IMR-90 (cell line): ENCODE measurements around the gene SLC9A3. TPM values are rescaled to one million over a fixed set of nuclear protein-coding genes. Genes with fewer than 3 reads are reported as not detected.

Experiments
- ATAC-seq: fragments of 200-7000 bp; cut with Tn5 transposase; 2 replicates; pipeline ENCODE4 v1.9.1; 2020; ENCODE audit warnings: low read depth, mild to moderate bottlenecking, moderate library complexity
- BruUV-seq: library from RNA; stranded (reverse); fragments of 400-500 nt; replicated peaks from 2 replicates; lab custom pipeline; 2021; lab: Mats Ljungman, UMichigan
- CTCF ChIA-PET: fragments of 300-600 bp; formaldehyde crosslinking; extraction: SDS; loops from one replicate; lab custom pipeline; 2021; ENCODE audit warnings: antibody characterized with exemption; lab: Yijun Ruan, JAX
- POLR2A ChIA-PET: fragments of 300-600 bp; sonication (Branson Sonifier 250); formaldehyde crosslinking; loops from one replicate; lab custom pipeline; 2022; ENCODE audit warnings: antibody characterized with exemption; ENCODE audit not compliant: unreplicated experiment; lab: Charles Lee
- DNase-seq: peaks from one replicate; pipeline ENCODE4 v3.0.0; 2013
- H2AFZ ChIP-seq: replicated peaks from 2 replicates; pipeline ENCODE3; 2013; ENCODE audit warnings: low read length, mild to moderate bottlenecking; ENCODE audit not compliant: poor library complexity
- H2AK5ac ChIP-seq: 2 replicates; pipeline ENCODE4 v1.6.1; 2013; ENCODE audit warnings: low read depth, low read length, inconsistent platforms
- H2AK9ac ChIP-seq: replicated peaks from 2 replicates; pipeline ENCODE3; 2013; ENCODE audit warnings: mild to moderate bottlenecking, low read depth, low read length, moderate library complexity; ENCODE audit not compliant: poor library complexity
- H2BK120ac ChIP-seq: 2 replicates; pipeline ENCODE4 v1.6.1; 2013; ENCODE audit warnings: low read depth, low read length, inconsistent platforms
- H2BK15ac ChIP-seq: 3 replicates; pipeline ENCODE4 v1.6.1; 2013; ENCODE audit warnings: low read depth, low read length, inconsistent platforms
- H2BK20ac ChIP-seq: 2 replicates; pipeline ENCODE4 v1.6.1; 2013; ENCODE audit warnings: low read depth, mild to moderate bottlenecking, inconsistent platforms, low read length, moderate library complexity
- H2BK5ac ChIP-seq: 2 replicates; pipeline ENCODE4 v1.6.1; 2013; ENCODE audit warnings: mild to moderate bottlenecking, low read depth, low read length, inconsistent platforms; ENCODE audit not compliant: poor library complexity, severe bottlenecking
- H3K14ac ChIP-seq: replicated peaks from 2 replicates; pipeline ENCODE4 v1.6.1; 2013; ENCODE audit warnings: low read depth, low read length, inconsistent platforms
- H3K18ac ChIP-seq: 2 replicates; pipeline ENCODE4 v1.6.1; 2013; ENCODE audit warnings: low read depth, low read length, control low read depth
- H3K23ac ChIP-seq: 2 replicates; pipeline ENCODE4 v1.6.1; 2013; ENCODE audit warnings: low read depth, low read length, inconsistent platforms
- H3K27ac ChIP-seq: 2 replicates; pipeline ENCODE4 v1.5.1; 2013; ENCODE audit warnings: mild to moderate bottlenecking, control low read depth, low read length; ENCODE audit not compliant: insufficient read depth
- H3K27me3 ChIP-seq: 2 replicates; pipeline ENCODE4 v1.6.1; 2013; ENCODE audit warnings: low read length; ENCODE audit not compliant: control insufficient read depth, insufficient read depth
- H3K36me3 ChIP-seq: 2 replicates; pipeline ENCODE4 v1.6.1; 2013; ENCODE audit warnings: low read length, mixed read lengths; ENCODE audit not compliant: control insufficient read depth, insufficient read depth
- H3K4ac ChIP-seq: 2 replicates; pipeline ENCODE4 v1.6.1; 2013; ENCODE audit warnings: low read depth, low read length, inconsistent platforms
- H3K4me1 ChIP-seq: 2 replicates; pipeline ENCODE4 v1.6.1; 2013; ENCODE audit warnings: low read length, mixed read lengths; ENCODE audit not compliant: control insufficient read depth, insufficient read depth
- H3K4me2 ChIP-seq: 2 replicates; pipeline ENCODE4 v1.6.1; 2013; ENCODE audit warnings: low read depth, mild to moderate bottlenecking, control low read depth, low read length, moderate library complexity
- H3K4me3 ChIP-seq: 2 replicates; pipeline ENCODE4 v1.5.1; 2013; ENCODE audit warnings: low read depth, mild to moderate bottlenecking, control low read depth, low read length, moderate library complexity; ENCODE audit not compliant: insufficient read depth
- H3K56ac ChIP-seq: 2 replicates; pipeline ENCODE4 v1.6.1; 2013; ENCODE audit warnings: low read length, inconsistent platforms; ENCODE audit not compliant: insufficient read depth; ENCODE audit errors: extremely low read depth
- H3K79me1 ChIP-seq, 2 experiments: 2 replicates each; pipeline ENCODE4 v1.6.1; 2013; ENCODE audit warnings: low read length in 2 of 2, inconsistent platforms in 1 of 2, low read depth in 1 of 2
- H3K9ac ChIP-seq: 2 replicates; pipeline ENCODE4 v1.6.1; 2013; ENCODE audit warnings: low read depth, low read length, control low read depth
- H3K9me1 ChIP-seq: 2 replicates; pipeline ENCODE4 v1.6.1; 2013; ENCODE audit warnings: low read length, inconsistent platforms; ENCODE audit not compliant: insufficient read depth
- H3K9me3 ChIP-seq: 2 replicates; pipeline ENCODE4 v1.6.1; 2013; ENCODE audit warnings: low read length; ENCODE audit not compliant: control insufficient read depth, insufficient read depth
- H4K20me1 ChIP-seq: 2 replicates; pipeline ENCODE4 v1.6.1; 2013; ENCODE audit warnings: low read length, inconsistent platforms; ENCODE audit not compliant: insufficient read depth
- H4K5ac ChIP-seq: 2 replicates; pipeline ENCODE4 v1.6.1; 2013; ENCODE audit warnings: mild to moderate bottlenecking, low read depth, low read length, control low read depth
- H4K8ac ChIP-seq, 2 experiments: 2 replicates each; pipeline ENCODE4 v1.6.1; 2013; ENCODE audit warnings: low read depth in 2 of 2, low read length in 2 of 2, control low read depth in 1 of 2, inconsistent platforms in 1 of 2
- H4K91ac ChIP-seq: 2 replicates; pipeline ENCODE4 v1.6.1; 2013; ENCODE audit warnings: low read depth, low read length, inconsistent platforms; ENCODE audit not compliant: insufficient read depth
- BHLHE40 ChIP-seq: fragments of 150-350 bp; IDR thresholded peaks from 2 replicates; pipeline ENCODE4 v1.6.1; 2016; ENCODE audit warnings: mild to moderate bottlenecking, low read depth, low read length
- CEBPB ChIP-seq: IDR thresholded peaks from 2 replicates; pipeline ENCODE4 v1.6.1; 2012; ENCODE audit warnings: low read depth, low read length, improper control_type of control experiment
- FOS ChIP-seq: fragments of 150-350 bp; IDR thresholded peaks from 2 replicates; pipeline ENCODE4 v1.6.1; 2016; ENCODE audit warnings: low read depth, low read length
- MAFK ChIP-seq: IDR thresholded peaks from 2 replicates; pipeline ENCODE4 v1.6.1; 2012; ENCODE audit warnings: low read depth, low read length, improper control_type of control experiment
- MAZ ChIP-seq: IDR thresholded peaks from 2 replicates; pipeline ENCODE4 v1.6.1; 2012; ENCODE audit warnings: low read depth, mild to moderate bottlenecking, low read length, improper control_type of control experiment, moderate library complexity, borderline replicate concordance
- MXI1 ChIP-seq: IDR thresholded peaks from 2 replicates; pipeline ENCODE4 v1.6.1; 2012; ENCODE audit warnings: low read depth, mild to moderate bottlenecking, low read length, moderate library complexity, borderline replicate concordance
- NFE2L2 ChIP-seq: fragments of 150-350 bp; IDR thresholded peaks from 2 replicates; pipeline ENCODE4 v1.6.1; 2016; ENCODE audit warnings: low read depth, mild to moderate bottlenecking, low read length
- POLR2A ChIP-seq: IDR thresholded peaks from 2 replicates; pipeline ENCODE4 v1.6.1; 2012; ENCODE audit warnings: mild to moderate bottlenecking, low read depth, low read length
- RAD21 ChIP-seq: IDR thresholded peaks from 2 replicates; pipeline ENCODE4 v1.6.1; 2012; ENCODE audit warnings: low read length, improper control_type of control experiment
- RCOR1 ChIP-seq: IDR thresholded peaks from 2 replicates; pipeline ENCODE4 v1.6.1; 2012; ENCODE audit warnings: mild to moderate bottlenecking, low read length, improper control_type of control experiment; ENCODE audit not compliant: insufficient replicate concordance
- RFX5 ChIP-seq: IDR thresholded peaks from 2 replicates; pipeline ENCODE4 v1.8.0; 2012; ENCODE audit warnings: low read depth, mild to moderate bottlenecking, low read length, moderate library complexity
- SMC3 ChIP-seq: fragments of 150-350 bp; IDR thresholded peaks from 2 replicates; pipeline ENCODE4 v1.6.1; 2016; ENCODE audit warnings: low read depth, mild to moderate bottlenecking, antibody characterized with exemption, low read length, moderate library complexity
- USF2 ChIP-seq: fragments of 150-350 bp; IDR thresholded peaks from 2 replicates; pipeline ENCODE4 v1.6.1; 2017; ENCODE audit warnings: mild to moderate bottlenecking, antibody characterized with exemption, low read length, low read depth
- WGBS, 2 experiments: methylation state at CpG; one replicate each; pipeline versions ENCODE4 v1.1.5 to v1.1.7; 2013; ENCODE audit warnings: missing lambda C conversion rate in 2 of 2; ENCODE audit not compliant: insufficient read length in 1 of 2; ENCODE audit errors: extremely low coverage in 2 of 2; 5-methylcytosine and 5-hydroxymethylcytosine counted together
- dilution Hi-C: fragments of 300-500 bp; cut with HindIII; formaldehyde crosslinking; loops from one replicate; pipeline ENCODE4 v1.14.3; 2018; ENCODE audit warnings: low sequenced_read_pairs; ENCODE audit not compliant: unreplicated experiment
- in situ Hi-C: fragments of 300-500 bp; cut with MboI; formaldehyde crosslinking; loops from 3 replicates; pipeline ENCODE4 v1.14.3; 2019; ENCODE audit warnings: low sequenced_read_pairs, inconsistent platforms, mixed read lengths
- intact Hi-C: fragments of 100-400 bp; cut with micrococcal nuclease; formaldehyde crosslinking; loops from 2 replicates; pipeline ENCODE4 v1.10.0; 2022
- polyA plus RNA-seq, 3 experiments: library from polyadenylated mRNA; depleted of rRNA; stranded (reverse); fragments of >200 nt; gene quantifications; 2 replicates each; pipeline ENCODE4 v1.2.3, GENCODE V29; 2012; ENCODE audit warnings: low replicate concordance in 1 of 3
- total RNA-seq: library from RNA; depleted of rRNA; stranded (reverse); fragments of >200 nt; gene quantifications from 2 replicates; pipeline ENCODE4 v1.2.3, GENCODE V29; 2012
- TF ChIP-seq, protein P1 (sequence below): fragments of 150-350 bp; IDR thresholded peaks from 2 replicates; pipeline ENCODE4 v1.6.1; 2016; ENCODE audit warnings: low read depth, mild to moderate bottlenecking, low read length, moderate library complexity, borderline replicate concordance

The SLC9A3 gene
- total and polyA plus RNA-seq, 2 of the 4 experiments (the other 2 are of a cell fraction): 0.72 to 1.5 TPM

GRCh38 chr5:422323-423232, 101.7 kb downstream of the SLC9A3 start:
- H2AFZ ChIP-seq: no peak overlapping the region
- peak overlapping the region; percentile 34 for H2AK9ac ChIP-seq
- H4K5ac ChIP-seq: no peak overlapping the region
- H3K56ac ChIP-seq: no peak overlapping the region
- H3K14ac ChIP-seq: no peak overlapping the region
- no peak overlapping the region for H2BK15ac ChIP-seq
- no peaks in the 10 kb centered on the region for H3K9me3 ChIP-seq
- no peak overlapping the region for H2BK5ac ChIP-seq
- no peak overlapping the region for H4K91ac ChIP-seq
- H3K4me3 ChIP-seq: no peak overlapping the region
- H3K27ac ChIP-seq: no peak overlapping the region
- dilution Hi-C loops (no loop called here), in situ Hi-C loops (no loop called here), intact Hi-C loops (no loop called here)
- H4K20me1 ChIP-seq: no peaks in the 10 kb centered on the region; the same call in 1 of the 2 replicates
- H2BK120ac ChIP-seq: no peak overlapping the region
- no peak overlapping the region for H2BK20ac ChIP-seq
- peaks cover 55% of the 10 kb centered on the region for H3K36me3 ChIP-seq
- H2AK5ac ChIP-seq: 0 out of 2 replicates have a peak overlapping the region, but pooled peaks have one; percentile 9
- BruUV-seq: no TSS peak
- ATAC-seq (no peak), DNase-seq (no peak)
- H3K4ac ChIP-seq: no peak overlapping the region
- POLR2A ChIA-PET: no interaction called here
- H3K18ac ChIP-seq: no peak overlapping the region
- H3K27me3 ChIP-seq: no peaks in the 10 kb centered on the region
- H3K4me1 ChIP-seq: peaks cover 10% of the 10 kb centered on the region
- 90% methylated on average over 23 of the region's 32 CpGs; no CpG with 5 or more reads in 1 of the 2 experiments for WGBS, 2 experiments
- no peak overlapping the region for H4K8ac ChIP-seq
- no peak overlapping the region for H3K4me2 ChIP-seq
- peaks cover 7% of the 10 kb centered on the region for H3K9me1 ChIP-seq
- H3K79me1 ChIP-seq: peaks cover 11 to 60% of the 10 kb centered on the region in 2 experiments
- CTCF ChIA-PET: no interaction called here
- H3K23ac ChIP-seq: no peak overlapping the region
- no peak overlapping the region for H3K9ac ChIP-seq
- TF ChIP-seq RFX5: no peak
- TF ChIP-seq USF2: no peak
- no peak for TF ChIP-seq MXI1
- no peak for TF ChIP-seq CEBPB
- TF ChIP-seq RCOR1: no peak
- TF ChIP-seq MAZ: no peak
- no peak for TF ChIP-seq SMC3
- no peak for TF ChIP-seq MAFK
- no peak for TF ChIP-seq POLR2A
- no peak for TF ChIP-seq RAD21
- TF ChIP-seq, protein P1, sequence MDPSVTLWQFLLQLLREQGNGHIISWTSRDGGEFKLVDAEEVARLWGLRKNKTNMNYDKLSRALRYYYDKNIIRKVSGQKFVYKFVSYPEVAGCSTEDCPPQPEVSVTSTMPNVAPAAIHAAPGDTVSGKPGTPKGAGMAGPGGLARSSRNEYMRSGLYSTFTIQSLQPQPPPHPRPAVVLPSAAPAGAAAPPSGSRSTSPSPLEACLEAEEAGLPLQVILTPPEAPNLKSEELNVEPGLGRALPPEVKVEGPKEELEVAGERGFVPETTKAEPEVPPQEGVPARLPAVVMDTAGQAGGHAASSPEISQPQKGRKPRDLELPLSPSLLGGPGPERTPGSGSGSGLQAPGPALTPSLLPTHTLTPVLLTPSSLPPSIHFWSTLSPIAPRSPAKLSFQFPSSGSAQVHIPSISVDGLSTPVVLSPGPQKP: no peak
- TF ChIP-seq BHLHE40: no peak
- no peak for TF ChIP-seq NFE2L2
- no peak for TF ChIP-seq FOS
